Right lobe of liver (tissue), 4 donors: Measurements from ENCODE around the gene AP1M2.

ENCODE experiments used
- CTCF ChIP-seq, 4 donors: fragments of 200-600 bp in 3 of 4; fragments of 450-650 bp in 1 of 4; IDR thresholded peaks; one replicate each; pipeline versions ENCODE4 v1.5.1 to v1.8.0; 2016 to 2022; ENCODE audit warnings: antibody characterized with exemption in 4 of 4, mild to moderate bottlenecking in 2 of 4
- POLR2A ChIP-seq: fragments of 450-650 bp; IDR thresholded peaks from one replicate; pipeline ENCODE4 v1.6.1; 2017; ENCODE audit warnings: antibody characterized with exemption, mild to moderate bottlenecking
- donor health status: DM: no; HTN: no; CAD: no.
- donor health status: DM: no; HTN: no; CAD: no.
- donor health status: DM: no; HTN: yes; CAD: no.

- TF ChIP-seq POLR2A: peak; percentile 42
- no peak for TF ChIP-seq CTCF (IDR thresholded peaks at IDR 0.05)
Measured at GRCh38 chr19:10602330-10603083, 15.4 kb upstream of the AP1M2 start.
